ENCODE data around the gene ATF6. TPM values are rescaled to one million over a fixed set of nuclear protein-coding genes. Genes with fewer than 3 reads are reported as not detected.
"Not testable (repeated sequence)": the region's sequence is repeated elsewhere in the genome, so short reads cannot be mapped to it uniquely, and the experiment has no call there.

The ATF6 gene
- total and polyA plus RNA-seq, 2 experiments from 2014 or later: 14.6 to 18.1 TPM

GRCh38 chr1:161803181-161803580 is 37.1 kb downstream of the ATF6 start:
- Histone ChIP-seq H3K27me3 (no peaks in the 10 kb centered on the region), H3K4me1 (ENCODE audit: low read depth) (peaks cover 19% of the 10 kb centered on the region), H3K9me3 (ENCODE audit: low read depth) (no peaks in the 10 kb centered on the region), H3K27ac (no peak overlapping the region), H3K4me3 (no peak overlapping the region), H3K36me3 (no peaks in the 10 kb centered on the region)
- TF ChIP-seq CTCF (IDR thresholded peaks at IDR 0.05; ENCODE audit: low read depth, low read length): no peak
- no peak for DNase-seq (ENCODE audit: low read depth in 1 of 2, low spot score in 1 of 2)

- peak overlapping the region; percentile 22 for H3K27ac ChIP-seq
These were observed 39.5 kb downstream of the ATF6 start for GRCh38 chr1:161805399-161806197.

GRCh38 chr1:161809202-161809601 is 43.1 kb downstream of the ATF6 start:
- DNase-seq (ENCODE audit: low read depth in 1 of 2, low spot score in 1 of 2); H3K4me3 ChIP-seq; H3K27ac ChIP-seq; H3K27me3 ChIP-seq; H3K9me3 ChIP-seq (ENCODE audit: low read depth); H3K36me3 ChIP-seq: not testable (repeated sequence)
- H3K4me1 ChIP-seq (ENCODE audit: low read depth): peaks cover 12% of the 10 kb centered on the region

More at GRCh38 chr1:161805399-161806197, 39.5 kb downstream of the ATF6 start:
- H3K4me3 ChIP-seq: no peak overlapping the region
- peaks cover 19% of the 10 kb centered on the region for H3K4me1 ChIP-seq (ENCODE audit: low read depth)
- no peaks in the 10 kb centered on the region for H3K36me3 ChIP-seq
- no peaks in the 10 kb centered on the region for H3K27me3 ChIP-seq
- DNase-seq (ENCODE audit: low read depth in 1 of 2, low spot score in 1 of 2): peak in 1 of 2 donors; percentile 19
- no peaks in the 10 kb centered on the region for H3K9me3 ChIP-seq (ENCODE audit: low read depth)
- TF ChIP-seq CTCF (IDR thresholded peaks at IDR 0.05; ENCODE audit: low read depth, low read length): no peak

GRCh38 chr1:161809656-161810055 is 43.5 kb downstream of the ATF6 start:
- not testable (repeated sequence) for H3K9me3 ChIP-seq (ENCODE audit: low read depth); H3K27ac ChIP-seq; H3K36me3 ChIP-seq; DNase-seq (ENCODE audit: low read depth in 1 of 2, low spot score in 1 of 2); H3K4me3 ChIP-seq; H3K27me3 ChIP-seq
- peaks cover 12% of the 10 kb centered on the region for H3K4me1 ChIP-seq (ENCODE audit: low read depth)

GRCh38 chr1:161810780-161811179 is 44.7 kb downstream of the ATF6 start:
- Histone ChIP-seq H3K27ac (no peak overlapping the region), H3K4me1 (ENCODE audit: low read depth) (peaks cover 10% of the 10 kb centered on the region)
- no peak for TF ChIP-seq CTCF (IDR thresholded peaks at IDR 0.05; ENCODE audit: low read depth, low read length)

GRCh38 chr1:161816201-161816600 is 50.1 kb downstream of the ATF6 start:
- DNase-seq (ENCODE audit: low read depth in 1 of 2, low spot score in 1 of 2): peak in 1 of 2 donors; percentile 57
- no peaks in the 10 kb centered on the region for H3K4me1 ChIP-seq (ENCODE audit: low read depth)
- H3K4me3 ChIP-seq: no peak overlapping the region
- no peak for TF ChIP-seq CTCF (IDR thresholded peaks at IDR 0.05; ENCODE audit: low read depth, low read length)
- H3K27me3 ChIP-seq: no peaks in the 10 kb centered on the region
- no peaks in the 10 kb centered on the region for H3K9me3 ChIP-seq (ENCODE audit: low read depth)
- peak overlapping the region; percentile 17 for H3K27ac ChIP-seq
- no peaks in the 10 kb centered on the region for H3K36me3 ChIP-seq

More at GRCh38 chr1:161810780-161811179, 44.7 kb downstream of the ATF6 start:
- no peaks in the 10 kb centered on the region for H3K9me3 ChIP-seq (ENCODE audit: low read depth)
- peaks cover 3% of the 10 kb centered on the region for H3K36me3 ChIP-seq
- no peaks in the 10 kb centered on the region for H3K27me3 ChIP-seq
- no peak overlapping the region for H3K4me3 ChIP-seq
- DNase-seq (ENCODE audit: low read depth in 1 of 2, low spot score in 1 of 2): no peak
